ENCODE data around the gene EEFSEC. TPM values are rescaled to one million over a fixed set of nuclear protein-coding genes. Genes with fewer than 3 reads are reported as not detected.

The EEFSEC gene
- total RNA-seq, 4 donors from 2014 or later: 9.1 to 17.4 (median 15.8) TPM

DNA sequence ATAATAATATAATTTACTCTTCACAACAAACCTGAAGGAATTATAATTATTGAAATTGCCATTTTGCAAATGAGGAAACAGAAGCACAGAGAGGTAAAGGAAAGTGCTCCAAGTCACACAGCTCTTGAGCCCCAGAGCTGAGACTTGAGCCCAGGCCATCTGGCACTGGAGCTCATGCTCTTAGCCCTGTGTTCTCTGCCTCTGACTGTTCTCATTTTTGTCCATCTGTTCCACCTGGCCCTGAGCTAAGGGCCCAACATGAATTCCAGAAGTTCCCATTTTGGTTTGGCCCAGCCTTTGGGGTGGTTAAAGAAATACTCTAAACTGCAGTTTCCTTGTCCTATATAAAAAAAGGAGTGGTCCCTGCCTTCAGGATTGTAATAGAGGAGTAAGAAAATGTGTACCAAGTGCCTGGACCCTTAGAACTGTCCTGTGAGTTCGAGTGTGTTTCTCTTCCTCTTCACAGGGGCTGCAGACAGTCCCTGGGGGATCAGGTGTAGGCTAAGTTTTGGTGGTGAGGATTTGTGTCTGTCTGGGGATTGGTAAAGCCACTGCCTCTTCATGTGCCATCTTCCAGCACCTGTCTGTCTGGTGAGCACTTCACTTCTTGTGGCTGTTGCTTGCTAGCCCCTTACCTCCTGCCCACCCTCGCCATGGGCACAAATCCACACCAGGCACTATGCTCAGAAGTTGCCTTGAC is 221.6 kb downstream of the EEFSEC start:
- Histone ChIP-seq H3K36me3 (peaks cover 0 to 3% (median 0%) of the 10 kb centered on the region in 4 donors), H3K4me1 (peaks cover 24 to 33% (median 27%) of the 10 kb centered on the region in 4 donors), H3K27ac (replicated peaks in 1 of 4) (no peak overlapping the region), H3K27me3 (no peaks in the 10 kb centered on the region), H3K9me3 (no peaks in the 10 kb centered on the region), H3K4me3 (no peak overlapping the region)
- intact Hi-C loops (cut with DNase I): no loop called here
- no peak for TF ChIP-seq EP300 (IDR thresholded peaks at IDR 0.05)
- TF ChIP-seq POLR2AphosphoS5 (IDR thresholded peaks at IDR 0.05): no peak
- TF ChIP-seq, protein P1, sequence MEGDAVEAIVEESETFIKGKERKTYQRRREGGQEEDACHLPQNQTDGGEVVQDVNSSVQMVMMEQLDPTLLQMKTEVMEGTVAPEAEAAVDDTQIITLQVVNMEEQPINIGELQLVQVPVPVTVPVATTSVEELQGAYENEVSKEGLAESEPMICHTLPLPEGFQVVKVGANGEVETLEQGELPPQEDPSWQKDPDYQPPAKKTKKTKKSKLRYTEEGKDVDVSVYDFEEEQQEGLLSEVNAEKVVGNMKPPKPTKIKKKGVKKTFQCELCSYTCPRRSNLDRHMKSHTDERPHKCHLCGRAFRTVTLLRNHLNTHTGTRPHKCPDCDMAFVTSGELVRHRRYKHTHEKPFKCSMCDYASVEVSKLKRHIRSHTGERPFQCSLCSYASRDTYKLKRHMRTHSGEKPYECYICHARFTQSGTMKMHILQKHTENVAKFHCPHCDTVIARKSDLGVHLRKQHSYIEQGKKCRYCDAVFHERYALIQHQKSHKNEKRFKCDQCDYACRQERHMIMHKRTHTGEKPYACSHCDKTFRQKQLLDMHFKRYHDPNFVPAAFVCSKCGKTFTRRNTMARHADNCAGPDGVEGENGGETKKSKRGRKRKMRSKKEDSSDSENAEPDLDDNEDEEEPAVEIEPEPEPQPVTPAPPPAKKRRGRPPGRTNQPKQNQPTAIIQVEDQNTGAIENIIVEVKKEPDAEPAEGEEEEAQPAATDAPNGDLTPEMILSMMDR (IDR thresholded peaks at IDR 0.05): no peak
- TF ChIP-seq POLR2A (IDR thresholded peaks at IDR 0.05; ENCODE audit: low read depth): no peak
- 94% methylated on average over 2 of the region's 2 CpGs for WGBS
- no peak for DNase-seq (ENCODE audit: extremely low spot score)

DNA sequence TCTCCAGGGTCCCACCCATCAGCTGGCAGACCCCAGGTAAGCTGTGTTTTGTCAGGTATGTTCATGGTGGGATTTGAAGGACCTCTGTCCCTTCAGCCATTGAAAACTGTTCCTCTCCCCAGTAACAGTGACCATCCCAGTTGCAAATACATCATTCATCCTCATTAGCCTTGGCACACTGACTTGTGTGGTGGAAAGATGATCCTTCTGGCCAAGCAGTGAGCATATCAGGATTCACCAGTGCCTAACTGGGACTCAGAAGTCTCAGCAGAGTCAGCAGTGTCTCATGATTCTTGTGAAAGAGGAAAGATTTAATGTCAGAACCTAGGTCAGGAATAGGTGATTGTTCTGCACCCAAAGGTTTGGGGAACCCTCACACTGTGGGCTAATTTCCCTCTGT is 223.2 kb downstream of the EEFSEC start:
- TF ChIP-seq EP300 (IDR thresholded peaks at IDR 0.05) (no peak), POLR2A (IDR thresholded peaks at IDR 0.05; ENCODE audit: low read depth) (no peak), POLR2AphosphoS5 (IDR thresholded peaks at IDR 0.05) (no peak)
- TF ChIP-seq, protein P1 (IDR thresholded peaks at IDR 0.05): no peak
- Histone ChIP-seq H3K4me1 (peaks cover 22 to 26% (median 23%) of the 10 kb centered on the region in 4 donors), H3K27ac (replicated peaks in 1 of 4) (no peak overlapping the region), H3K27me3 (no peaks in the 10 kb centered on the region), H3K36me3 (peaks cover 0 to 3% (median 0%) of the 10 kb centered on the region in 4 donors), H3K9me3 (no peaks in the 10 kb centered on the region), H3K4me3 (no peak overlapping the region)
- intact Hi-C loops (cut with DNase I): no loop called here
- DNase-seq (ENCODE audit: extremely low spot score): no peak

DNA sequence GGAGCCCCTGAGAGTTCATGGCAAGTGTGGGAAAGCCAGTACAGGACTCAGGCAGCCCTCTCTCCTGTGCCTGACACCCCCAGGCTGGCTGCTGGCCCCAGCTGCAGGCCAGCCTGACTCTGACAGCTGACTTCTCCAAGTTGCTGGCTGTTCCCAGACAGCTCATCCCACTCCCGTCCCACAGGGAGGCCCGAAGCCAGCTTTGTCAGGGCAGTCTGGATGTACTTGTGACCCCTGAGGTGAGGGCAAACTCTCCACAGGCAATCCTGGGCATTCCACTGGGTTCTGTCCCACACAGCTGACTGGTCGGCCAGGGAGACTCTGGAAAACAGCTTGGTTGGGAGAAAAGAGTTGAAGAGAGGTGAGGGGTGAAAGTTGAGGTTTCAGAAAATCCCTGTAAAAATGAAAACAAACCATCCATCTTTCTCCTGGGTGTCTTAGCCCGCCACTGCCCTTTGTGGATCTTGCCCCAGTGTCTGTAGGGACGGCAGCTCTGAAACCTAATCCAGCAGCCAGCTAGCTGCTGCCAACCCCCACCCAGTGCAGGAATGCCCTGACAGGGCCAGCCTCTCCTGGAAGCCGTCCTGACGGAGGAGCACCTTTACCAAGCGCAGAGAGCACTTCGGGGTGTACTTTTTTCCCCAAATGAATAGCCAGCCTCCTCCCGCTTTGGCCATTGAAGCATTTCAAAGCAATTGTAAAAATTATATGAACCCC is 225.5 kb downstream of the EEFSEC start:
- peak overlapping the region; percentile 59 to 64 (median 62) for H3K27ac ChIP-seq (replicated peaks in 1 of 4)
- peaks cover 40 to 49% (median 45%) of the 10 kb centered on the region in 4 donors for H3K4me1 ChIP-seq
- TF ChIP-seq POLR2AphosphoS5 (IDR thresholded peaks at IDR 0.05) (no peak), POLR2A (IDR thresholded peaks at IDR 0.05; ENCODE audit: low read depth) (no peak), EP300 (IDR thresholded peaks at IDR 0.05) (no peak)
- TF ChIP-seq, protein P1 (IDR thresholded peaks at IDR 0.05): no peak
- no peaks in the 10 kb centered on the region for H3K36me3 ChIP-seq
- DNase-seq (ENCODE audit: extremely low spot score): no peak
- no peak overlapping the region for H3K4me3 ChIP-seq
- no peaks in the 10 kb centered on the region for H3K9me3 ChIP-seq
- WGBS: 51% methylated on average over 9 of the region's 10 CpGs
- H3K27me3 ChIP-seq: no peaks in the 10 kb centered on the region
- intact Hi-C loops (cut with DNase I): no loop called here

DNA sequence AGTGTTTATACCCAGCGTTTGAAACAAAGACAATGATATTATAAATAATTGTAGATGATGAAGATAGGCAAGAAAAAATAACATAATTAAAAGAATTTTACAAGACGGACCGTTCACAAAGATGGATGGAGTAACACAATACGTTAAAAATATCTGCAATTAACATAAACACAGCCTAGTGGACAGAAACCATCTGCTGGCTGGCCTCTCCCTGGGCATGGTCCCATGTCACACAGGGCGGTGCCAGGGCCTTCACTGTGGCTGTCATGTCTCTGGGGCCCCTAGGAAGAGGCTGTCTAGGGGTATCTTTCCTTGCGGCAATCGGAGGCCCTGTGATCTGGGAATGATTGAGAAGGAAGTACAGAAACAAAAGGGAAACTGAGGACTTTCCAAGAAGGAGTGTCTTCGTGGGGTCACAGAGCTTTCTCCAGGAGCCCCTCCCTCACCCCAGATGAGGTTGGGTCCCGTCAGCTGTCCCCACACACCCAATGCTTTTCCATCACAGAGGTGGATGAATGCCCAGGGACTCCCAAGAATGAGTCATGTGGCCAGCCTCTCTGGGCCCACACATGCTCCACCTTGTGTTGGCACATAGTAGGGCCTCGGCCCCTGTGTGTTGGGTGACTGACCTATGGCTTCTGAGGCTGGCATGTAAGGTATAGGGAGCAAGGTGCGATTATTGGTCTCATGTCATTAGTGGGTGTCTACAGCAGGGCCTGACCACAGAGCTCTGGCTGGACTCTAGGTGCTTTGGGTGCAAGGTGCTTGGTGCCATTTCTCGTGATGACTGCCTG is 226.3 kb downstream of the EEFSEC start:
- Histone ChIP-seq H3K36me3 (no peaks in the 10 kb centered on the region), H3K27ac (replicated peaks in 1 of 4) (peak overlapping the region in 2 of 4 donors; percentile 8 to 63), H3K9me3 (no peaks in the 10 kb centered on the region), H3K27me3 (no peaks in the 10 kb centered on the region), H3K4me3 (no peak overlapping the region), H3K4me1 (peaks cover 47 to 55% (median 48%) of the 10 kb centered on the region in 4 donors)
- intact Hi-C loops (cut with DNase I): no loop called here
- TF ChIP-seq EP300 (IDR thresholded peaks at IDR 0.05) (no peak), POLR2AphosphoS5 (IDR thresholded peaks at IDR 0.05) (no peak), POLR2A (IDR thresholded peaks at IDR 0.05; ENCODE audit: low read depth) (no peak)
- TF ChIP-seq, protein P1 (IDR thresholded peaks at IDR 0.05): no peak
- no peak for DNase-seq (ENCODE audit: extremely low spot score)
- WGBS: 70% methylated on average over 12 of the region's 12 CpGs
